GM04503 (cell line): Measurements from ENCODE around the gene CAMTA1.

Source experiments
- DNase-seq: peaks from one replicate; pipeline ENCODE4 v3.0.0-alpha.2; 2012; ENCODE audit warnings: low read depth

CAMTA1 gene

DNA sequence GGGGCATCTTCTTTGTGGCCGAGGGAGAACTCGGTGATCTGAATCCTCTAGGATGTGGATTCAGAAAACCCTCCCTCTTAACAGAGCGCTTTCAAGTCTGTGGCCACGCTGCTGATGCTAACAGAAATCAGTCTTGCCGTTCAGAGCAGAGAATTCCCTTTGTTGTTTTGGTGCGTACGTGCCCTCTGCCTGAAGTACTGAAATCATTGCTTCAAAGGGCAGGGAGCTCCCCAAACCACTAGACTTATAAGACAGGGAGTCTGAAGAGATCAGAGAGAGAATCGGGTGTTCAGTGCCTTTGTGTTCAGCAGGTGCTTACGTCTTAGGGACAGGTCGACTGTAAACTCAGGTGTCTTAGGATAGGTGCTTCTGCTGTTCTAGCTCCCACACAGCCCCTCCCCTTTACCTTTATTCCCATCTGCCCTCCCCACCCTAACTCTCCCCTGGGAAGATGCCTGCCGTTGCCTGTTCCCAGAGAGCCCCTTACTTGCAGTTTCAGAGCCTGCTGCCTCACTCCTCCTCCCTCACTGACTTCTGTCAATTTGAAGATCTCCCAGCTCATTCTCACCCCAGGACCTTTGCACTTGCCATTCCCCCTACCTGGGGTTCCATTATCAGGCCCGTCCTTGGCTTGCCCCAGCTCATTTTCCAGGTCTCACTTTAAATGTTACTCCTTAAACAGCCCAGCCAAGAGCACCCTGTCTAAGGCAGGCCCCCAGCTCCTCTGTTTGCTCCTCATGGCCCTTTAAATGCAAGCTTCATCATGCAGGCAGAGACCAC is 143.0 kb downstream of the CAMTA1 start:
- no peak for DNase-seq

DNA sequence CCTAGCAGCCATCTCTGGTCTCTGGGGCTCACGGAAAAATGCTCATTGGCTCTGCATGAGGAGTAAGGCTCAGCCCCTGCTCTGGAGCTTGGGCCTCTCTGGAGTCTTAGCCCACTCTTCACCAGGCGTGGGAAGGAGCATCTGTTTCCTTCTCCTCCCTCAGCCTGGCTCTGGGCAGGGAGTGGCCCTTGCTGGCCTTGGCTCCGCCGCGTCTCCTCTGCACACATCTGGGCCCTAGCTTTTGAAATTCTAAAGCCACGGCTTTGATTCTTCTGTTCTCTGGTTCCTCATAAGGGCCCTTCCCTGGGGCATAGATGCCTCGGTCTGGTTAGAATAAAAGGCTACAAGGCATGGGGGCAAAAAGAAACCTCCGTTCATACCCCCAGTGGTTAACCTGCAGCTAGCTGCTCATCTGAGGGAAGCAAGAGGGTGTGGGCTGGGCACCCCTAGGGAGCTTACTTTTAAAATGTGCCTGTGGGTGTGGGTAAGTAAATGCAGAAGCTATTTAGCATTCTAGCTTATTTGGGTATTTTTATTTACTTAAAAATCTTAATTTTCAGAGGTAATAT is 145.6 kb downstream of the CAMTA1 start:
- no peak for DNase-seq

DNA sequence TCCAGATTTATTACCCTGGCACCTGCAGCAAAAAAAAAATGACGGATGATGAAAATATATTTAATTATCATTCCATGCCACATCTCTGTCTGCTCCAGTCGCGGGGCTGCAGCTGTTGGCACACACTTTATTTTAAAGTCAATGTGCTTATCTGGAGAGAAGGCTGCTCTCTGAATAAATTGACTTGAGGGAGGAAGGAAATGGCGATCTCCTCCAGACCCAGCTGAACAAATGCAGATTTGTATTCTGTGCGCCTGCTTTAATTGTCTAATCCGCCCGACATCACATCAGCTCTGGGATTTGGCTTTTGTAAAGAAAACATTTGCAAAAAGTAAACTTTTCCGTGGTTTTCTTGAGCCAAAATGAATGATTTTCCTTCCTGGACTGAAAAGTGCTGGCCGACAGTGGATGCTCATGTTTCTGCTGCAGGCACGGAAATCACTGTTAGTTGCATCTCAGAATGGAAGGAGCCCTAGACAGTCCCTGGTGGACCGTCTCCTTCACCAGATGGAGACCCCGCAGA is 150.2 kb downstream of the CAMTA1 start:
- no peak for DNase-seq

DNA sequence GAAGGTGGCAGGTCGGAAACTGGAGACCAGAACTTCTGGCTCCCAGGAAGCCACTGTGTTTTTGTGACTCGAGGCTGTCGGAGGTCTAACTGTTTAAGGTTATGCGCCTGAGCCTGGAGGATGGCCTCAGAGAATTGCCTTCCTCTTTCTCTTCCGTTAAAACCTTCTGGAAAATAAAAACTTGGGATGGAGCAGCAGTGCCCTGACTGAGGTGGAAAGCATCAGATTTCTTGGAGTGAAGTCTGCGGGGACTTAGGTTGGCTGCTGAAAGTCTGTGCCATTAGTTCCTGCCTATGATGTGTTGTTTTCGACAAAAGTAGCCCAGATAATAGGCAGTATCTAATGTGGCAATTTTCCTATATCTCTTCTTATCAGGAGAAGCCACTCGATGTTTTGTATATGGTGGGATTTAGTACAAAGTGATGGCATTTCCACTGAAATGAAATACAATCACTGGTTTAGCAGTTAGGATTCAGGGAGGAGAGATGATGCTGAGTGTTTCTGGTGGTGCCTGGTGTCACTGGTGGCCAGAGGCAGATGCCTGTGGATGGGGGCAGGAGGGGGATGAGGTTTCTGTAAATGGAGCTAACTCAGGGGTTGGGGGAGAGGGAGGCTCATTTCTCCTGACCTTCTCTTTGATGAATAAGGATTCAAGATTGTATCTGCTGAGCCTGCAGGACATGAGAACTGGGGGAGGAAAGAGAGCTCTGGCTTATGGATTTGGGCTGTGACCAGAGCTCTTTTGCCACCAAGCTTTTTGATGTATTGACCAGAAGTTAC is 150.8 kb downstream of the CAMTA1 start:
- DNase-seq, result no peak

DNA sequence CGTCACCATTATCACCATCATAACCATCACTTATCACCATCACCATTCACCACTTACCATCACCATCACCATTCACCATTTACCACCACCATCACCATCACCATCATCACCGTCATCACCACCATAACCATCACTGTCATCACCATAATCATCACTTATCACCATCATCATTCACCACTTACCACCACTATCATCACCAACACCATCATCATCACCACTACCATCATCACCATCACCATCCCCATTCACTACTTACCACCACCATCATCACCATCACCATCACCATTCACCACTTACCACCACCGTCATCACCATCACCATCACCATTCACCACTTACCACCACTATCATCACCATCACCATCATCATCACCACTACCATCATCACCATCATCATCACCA is 151.8 kb downstream of the CAMTA1 start:
- DNase-seq, result no peak

DNA sequence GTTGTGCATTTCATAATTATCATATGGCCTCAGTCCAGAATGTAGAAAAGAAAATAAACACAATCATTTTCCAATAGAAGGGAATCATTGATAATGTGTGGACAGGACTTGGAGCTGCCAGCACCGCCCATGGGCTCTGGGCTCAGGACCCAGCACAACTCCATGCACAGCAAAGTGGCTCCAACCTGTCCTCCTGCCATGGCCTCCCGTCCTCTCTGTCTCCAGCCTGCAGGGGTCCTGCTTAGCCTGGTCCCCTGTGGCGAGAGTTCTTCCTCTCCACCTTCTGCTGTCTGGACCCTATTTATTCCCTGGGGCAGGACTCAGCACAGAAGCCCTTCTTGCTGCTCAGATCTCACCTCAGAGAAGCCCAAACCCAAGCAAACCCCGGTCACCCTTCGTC is 154.1 kb downstream of the CAMTA1 start:
- no peak for DNase-seq

DNA sequence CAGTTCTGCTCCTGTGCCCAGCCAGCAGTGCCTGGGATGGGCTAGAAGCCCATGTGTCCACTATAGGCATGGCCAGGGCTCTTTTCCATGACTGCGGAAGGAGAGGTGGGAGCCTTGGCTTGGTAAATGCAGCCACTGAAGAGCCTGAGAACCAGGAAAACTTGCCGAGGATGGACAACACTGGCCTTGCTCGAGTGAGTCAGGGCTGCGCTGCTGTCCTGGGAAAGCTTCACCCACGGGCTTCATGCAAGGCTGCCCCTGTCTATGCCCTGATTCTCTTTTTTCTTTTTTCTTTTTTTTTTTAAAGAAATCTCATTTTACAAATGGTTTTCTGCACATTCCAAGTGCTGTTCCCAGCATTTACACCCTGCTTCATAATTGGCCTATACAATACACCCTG is 156.5 kb downstream of the CAMTA1 start:
- DNase-seq, result no peak

DNA sequence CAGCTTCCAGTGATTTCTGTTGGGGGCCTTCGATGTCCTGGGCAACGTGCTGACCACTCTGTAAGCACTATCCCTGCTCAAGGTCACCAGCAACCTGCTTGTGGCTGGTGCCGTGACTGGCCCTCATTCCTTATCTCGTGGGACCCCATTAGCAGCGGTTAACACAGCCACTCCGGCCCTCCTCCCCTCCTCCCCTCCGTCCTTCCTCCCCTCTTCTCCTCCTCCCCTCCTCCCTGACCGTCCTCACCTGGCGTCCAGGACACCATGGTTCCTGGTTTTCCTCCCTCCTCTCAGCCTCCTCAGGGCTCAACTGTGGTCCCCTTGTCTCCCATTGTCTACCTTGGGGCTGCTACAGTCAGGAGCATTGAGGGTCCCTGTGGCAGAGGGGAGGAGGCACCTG is 157.7 kb downstream of the CAMTA1 start:
- no peak for DNase-seq

DNA sequence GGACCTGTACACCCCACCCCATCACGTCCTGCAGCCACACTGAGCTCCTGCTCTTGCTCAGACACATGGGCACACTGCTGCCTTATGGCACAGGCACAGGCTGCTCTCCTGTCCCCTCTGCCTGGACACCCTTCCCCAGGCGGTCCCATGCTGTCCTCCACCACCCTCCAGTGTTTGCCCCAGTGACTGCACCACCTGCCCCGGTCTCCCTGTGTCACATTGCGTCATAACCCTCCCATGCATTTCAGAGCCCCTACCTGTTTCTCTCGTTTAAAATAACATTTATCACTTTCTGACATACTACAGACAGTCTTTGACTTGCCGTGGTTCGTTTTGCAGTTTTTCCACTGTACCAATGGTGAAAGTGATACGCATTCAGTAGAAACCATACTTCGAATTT is 159.2 kb downstream of the CAMTA1 start:
- DNase-seq, result no peak

DNA sequence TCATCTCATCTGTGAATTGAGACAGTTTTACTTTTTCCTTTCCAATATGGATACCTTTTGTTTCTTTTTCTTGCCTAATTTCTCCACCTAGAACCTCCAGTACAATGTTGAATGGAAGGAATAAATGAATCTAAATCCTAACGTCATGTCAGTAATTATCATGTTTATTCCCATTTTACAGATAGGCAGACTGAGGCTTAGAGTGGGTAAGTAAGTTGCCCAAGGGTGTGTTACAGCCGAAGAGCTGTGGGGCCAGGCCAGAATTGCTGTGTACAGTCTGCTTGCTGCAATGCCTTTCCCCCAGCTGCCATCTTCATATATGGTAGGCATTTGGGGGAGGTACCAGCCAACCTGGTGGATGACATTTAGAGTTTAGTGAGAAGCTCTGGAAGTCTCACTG is 162.7 kb downstream of the CAMTA1 start:
- DNase-seq, result no peak

DNA sequence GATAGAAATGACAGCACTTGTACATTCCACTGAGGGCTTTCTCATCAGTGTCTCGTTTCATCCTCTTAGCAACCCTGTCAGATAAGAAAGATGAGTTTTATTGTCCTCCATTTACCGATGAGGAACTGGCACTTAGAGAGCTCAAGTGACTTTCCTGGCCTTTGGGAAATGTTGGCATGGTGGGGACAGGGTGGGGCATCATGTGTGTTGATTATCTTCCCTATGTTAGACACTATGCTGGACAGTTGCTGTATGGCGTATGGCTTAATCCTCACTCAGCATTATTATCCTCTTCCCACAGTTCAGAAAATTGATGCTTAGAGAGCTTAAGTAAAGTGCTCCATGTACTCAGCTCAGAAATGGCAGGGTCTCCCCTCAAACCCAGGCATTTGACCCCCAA is 163.2 kb downstream of the CAMTA1 start:
- DNase-seq, result no peak

DNA sequence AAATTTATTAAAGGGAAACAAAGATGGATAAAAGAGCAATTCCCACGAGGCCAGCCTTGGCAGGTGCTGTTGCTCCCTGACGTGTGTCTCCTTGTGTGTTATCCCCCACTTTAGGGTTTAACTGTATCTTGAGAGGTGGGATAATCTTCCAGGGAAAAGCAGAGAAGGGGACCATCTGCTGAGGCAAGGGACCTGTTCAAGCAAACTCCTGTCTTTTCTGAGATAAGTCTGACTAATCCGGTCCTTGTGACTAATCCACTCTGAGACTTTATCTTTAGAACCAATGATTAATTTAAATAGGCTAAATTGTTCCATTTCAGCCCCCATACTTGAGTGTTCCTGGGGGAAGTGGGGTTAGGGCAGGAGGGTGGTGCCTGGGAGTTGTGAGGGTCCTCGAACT is 163.6 kb downstream of the CAMTA1 start:
- DNase-seq, result no peak

DNA sequence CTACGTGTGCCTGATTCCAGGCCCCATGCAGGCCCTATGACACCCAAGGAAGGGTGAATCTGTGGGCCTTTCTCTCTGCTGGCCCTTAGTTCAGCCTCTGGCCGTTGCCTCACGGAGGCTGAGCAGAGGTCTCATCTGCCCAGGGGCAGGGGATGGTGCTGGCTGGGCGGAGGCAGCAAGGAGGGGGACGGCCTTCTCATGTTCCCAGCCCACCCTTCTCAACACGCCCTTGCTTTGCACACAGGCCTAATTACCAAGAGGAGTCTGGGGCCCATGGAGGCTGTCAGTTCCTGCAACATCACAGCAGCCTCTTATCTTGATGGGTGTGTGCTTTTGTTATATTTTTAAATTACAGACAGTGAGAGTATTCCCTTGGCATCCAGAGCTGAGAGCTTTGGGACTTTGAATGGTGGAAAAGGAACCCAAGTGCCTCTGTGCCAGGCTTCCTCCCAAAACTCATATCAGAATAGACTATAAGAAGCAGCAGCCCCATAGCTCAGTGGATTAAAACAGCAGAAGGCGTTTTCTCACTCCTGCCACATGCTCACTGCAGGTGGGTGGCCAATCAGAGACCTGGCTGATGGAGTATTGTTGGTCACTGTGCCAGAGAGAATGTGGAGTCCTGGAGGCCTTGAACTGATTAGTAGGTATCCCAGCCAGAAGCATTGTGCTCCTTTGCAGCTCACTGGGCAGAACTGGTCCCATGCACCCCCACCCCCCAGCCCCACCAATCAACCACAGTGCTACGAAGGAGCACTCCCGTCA is 164.9 kb downstream of the CAMTA1 start:
- no peak for DNase-seq

DNA sequence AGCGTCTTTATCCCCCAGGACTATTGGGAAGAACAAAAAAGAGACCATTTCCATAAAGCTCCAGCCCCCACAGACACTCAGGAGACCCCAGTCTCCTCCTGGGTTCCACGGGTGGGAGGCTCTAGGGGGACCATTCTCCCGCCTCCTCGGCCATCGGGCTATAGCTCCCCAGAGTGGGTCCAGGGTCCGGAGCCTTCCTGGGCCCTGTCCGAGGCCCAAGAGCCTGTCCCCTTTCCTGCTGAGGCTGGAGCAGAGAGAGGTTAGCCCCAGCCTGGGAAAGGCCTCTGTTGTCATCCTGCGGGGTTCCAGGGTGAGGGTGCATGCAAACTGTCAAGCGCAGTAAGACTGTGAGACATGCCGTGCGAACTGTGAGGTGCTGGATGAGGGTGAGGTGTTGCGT is 166.3 kb downstream of the CAMTA1 start:
- DNase-seq, result no peak

DNA sequence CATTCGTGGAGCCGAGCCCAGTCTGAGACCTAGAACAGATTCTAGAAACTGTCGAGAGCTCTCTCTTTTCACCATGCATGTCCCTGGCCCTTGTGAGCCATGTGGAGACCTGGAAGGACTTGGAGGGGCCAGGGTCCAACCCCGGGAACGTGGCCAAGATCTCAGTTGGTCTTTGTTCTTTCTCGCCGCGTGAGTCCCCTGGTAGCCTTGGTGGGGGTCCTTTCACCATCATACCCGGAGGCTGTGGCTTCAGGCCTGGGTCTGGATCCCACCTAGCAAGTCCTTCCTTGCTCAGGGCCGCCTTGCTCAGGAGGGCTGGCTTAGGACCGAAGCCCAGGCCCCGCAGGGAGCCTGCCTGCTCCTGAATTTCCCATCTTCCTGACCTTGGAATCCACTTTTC is 168.0 kb downstream of the CAMTA1 start:
- no peak for DNase-seq

DNA sequence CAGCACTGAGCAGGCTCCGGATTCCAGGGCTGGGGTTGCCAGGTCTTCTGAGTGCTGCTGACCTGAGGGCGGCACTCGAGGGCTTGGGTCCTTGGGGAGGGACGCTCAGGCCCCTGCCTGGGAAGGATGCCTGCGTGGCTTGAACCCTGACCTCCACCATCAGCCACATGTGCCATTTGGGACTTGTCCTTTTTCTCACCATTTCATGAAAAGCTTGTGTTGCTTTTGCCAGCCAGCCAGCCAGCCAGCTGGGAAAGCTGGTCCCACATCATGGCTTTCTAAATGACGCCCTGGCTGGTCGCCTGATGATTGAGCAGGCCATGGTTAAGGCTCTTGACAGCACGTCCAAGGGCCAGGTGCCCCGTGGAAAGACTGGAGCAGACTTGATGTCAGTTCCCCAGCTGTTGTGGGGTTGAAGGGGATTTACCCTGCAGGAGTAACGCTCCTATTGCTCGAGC is 168.7 kb downstream of the CAMTA1 start:
- no peak for DNase-seq

DNA sequence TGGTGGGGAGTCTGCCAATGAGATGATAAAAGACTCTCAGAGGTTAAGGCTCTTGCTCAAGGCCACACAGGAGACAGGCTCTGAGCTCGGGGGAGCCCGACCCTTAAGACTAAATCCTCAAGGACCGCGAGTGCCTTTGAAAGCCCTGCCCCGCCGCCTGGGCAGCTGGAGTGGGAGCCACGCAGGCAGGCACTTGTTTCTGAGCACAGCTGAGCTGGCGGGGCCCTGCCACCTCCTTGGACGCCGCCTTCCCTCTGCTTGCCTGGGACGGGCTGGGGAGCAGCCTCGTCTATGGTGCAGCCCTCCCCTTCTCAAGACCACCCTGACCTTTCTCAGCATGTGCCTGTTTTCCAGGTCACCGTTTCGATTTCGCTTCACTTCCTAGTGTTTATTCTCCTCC is 169.3 kb downstream of the CAMTA1 start:
- DNase-seq, result no peak

DNA sequence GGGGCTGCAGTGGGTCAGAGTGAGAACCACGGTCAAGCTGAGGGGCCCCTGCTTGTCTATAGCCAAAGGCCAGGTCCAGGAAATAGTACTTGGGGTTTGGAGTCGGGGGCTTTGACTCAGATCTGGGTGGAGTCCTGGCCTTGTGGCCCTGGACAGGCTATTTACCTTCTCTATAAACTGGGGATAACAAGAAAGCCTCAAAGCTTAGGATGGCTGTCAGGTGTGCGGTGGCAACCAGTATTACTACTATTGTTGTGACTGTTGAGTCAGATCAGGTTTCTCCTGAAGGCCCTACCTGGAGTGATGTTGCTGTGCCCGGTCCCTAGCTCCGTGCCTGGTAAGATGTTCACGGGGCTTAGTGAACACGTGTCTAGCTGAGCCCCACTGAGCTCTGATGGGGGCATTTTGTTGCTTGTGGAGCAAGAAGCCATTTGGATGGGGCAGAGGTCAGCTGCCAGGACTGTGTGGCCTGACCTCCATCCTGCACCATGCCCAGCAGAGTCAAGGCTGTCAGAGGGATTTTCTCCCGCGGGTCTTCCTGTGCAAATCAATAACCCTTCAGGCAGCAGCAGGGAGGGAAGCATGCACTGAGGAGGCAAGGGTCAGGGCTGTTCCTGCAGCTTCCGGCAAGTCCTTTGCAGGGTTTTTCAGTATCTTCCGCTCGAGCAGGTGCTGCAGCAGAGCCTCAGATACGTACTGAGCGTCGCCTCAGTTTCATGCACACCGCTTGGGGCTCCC is 170.3 kb downstream of the CAMTA1 start:
- DNase-seq, result no peak

DNA sequence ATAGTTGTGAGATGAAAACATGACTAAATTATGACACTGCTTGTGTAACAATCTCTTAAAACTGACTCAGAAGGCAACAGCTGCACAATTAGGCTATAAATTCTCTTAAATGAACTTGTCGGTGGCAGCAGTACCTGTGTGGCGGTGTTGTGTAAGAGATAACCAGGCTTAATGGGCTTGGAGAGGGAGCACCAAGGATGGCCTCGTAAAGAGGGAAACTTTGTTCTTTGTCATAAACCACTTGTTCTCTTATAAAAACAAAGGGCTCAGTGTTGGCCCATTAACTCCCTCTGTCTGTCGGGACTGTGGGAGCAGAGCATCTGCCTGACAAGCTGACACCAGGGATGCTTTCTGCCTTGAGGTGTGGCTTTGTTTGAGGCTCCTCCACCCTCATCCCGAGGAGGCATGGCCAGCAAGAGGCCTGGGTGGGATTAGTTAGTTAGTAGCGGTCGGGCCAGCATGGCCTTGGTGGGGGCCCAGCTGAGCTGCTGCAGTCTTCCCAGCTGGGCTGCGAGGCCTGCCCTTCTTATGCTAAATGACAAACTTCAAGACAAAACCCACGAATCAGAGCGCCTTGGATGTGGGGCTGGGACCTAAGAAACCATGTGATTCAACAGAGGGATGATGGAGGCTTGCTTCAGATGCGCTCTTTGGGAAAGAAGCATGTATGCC is 171.4 kb downstream of the CAMTA1 start:
- no peak for DNase-seq

DNA sequence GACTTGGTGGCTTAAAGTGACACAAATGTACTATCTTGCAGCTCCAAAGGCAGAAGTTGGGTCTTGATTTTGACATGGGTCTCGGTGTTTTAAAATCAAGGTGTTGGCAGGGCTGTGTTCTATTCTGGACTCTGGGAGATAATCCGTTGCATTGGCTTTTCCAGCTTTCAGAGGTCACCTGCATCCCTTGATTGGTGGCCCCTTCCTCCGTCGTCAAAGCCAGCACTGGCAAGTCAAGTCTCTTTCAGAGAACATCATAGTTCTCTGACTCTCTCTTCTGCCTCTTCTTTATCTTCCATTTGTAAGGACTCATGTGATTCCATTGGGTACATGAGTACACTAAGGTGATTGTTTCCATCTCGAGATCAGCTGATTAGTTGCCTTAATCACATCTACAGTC is 172.1 kb downstream of the CAMTA1 start:
- no peak for DNase-seq
